Liver (tissue), 3 donors: ENCODE measurements around the gene RAPGEF4.

ENCODE experiments used
- EGR1 ChIP-seq, 2 donors: IDR thresholded peaks; 2 replicates each; pipeline ENCODE4 v1.6.1; 2016 to 2018; ENCODE audit warnings: antibody characterized with exemption in 2 of 2, low read depth in 2 of 2
- JUND ChIP-seq, 2 donors: IDR thresholded peaks; 2 replicates each; pipeline ENCODE4 v1.6.1; 2016; ENCODE audit warnings: antibody characterized with exemption in 2 of 2
- NR2F2 ChIP-seq: IDR thresholded peaks from 2 replicates; pipeline ENCODE4 v1.6.1; 2016; ENCODE audit warnings: antibody characterized with exemption
- RXRA ChIP-seq, 2 donors: IDR thresholded peaks; 2 replicates each; pipeline ENCODE4 v1.6.1; 2017 to 2018; ENCODE audit warnings: antibody characterized with exemption in 2 of 2, mild to moderate bottlenecking in 1 of 2
- TF ChIP-seq, protein P1 (sequence below): fragments of 150-350 bp; IDR thresholded peaks from 2 replicates; pipeline ENCODE4 v1.5.1; 2017; ENCODE audit warnings: improper control_type of control experiment, low read depth, low read length; ENCODE audit not compliant: missing input control
- TF ChIP-seq, protein P2 (sequence below): IDR thresholded peaks from 2 replicates; pipeline ENCODE4 v1.6.1; 2016; ENCODE audit warnings: antibody characterized with exemption, mild to moderate bottlenecking
- donor health status: healthy.
- donor health status: healthy.

DNA sequence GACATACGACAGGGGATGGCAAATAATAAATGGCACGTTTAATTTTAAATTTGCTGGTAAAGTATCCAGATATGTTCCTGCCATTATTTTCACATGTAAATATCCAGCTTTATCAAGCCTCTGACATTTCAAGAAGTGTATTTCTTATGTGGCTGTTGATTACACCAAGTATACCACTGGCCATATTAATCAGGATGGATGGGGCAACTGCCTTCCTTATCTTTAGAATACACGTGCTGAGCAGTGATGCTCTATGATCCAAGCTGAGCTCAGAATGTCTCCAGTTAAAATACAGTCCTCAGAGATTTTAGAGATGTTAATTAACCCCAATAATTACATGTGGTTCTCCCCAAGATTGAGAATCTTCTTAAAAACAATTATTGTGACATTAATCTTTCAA, 38.3 kb upstream of the RAPGEF4 start:
- TF ChIP-seq JUND (IDR thresholded peaks at IDR 0.05) (no peak), EGR1 (IDR thresholded peaks at IDR 0.05; ENCODE audit: low read depth in 2 of 2) (no peak), NR2F2 (no peak), RXRA (IDR thresholded peaks at IDR 0.05) (no peak)
- TF ChIP-seq, protein P1, sequence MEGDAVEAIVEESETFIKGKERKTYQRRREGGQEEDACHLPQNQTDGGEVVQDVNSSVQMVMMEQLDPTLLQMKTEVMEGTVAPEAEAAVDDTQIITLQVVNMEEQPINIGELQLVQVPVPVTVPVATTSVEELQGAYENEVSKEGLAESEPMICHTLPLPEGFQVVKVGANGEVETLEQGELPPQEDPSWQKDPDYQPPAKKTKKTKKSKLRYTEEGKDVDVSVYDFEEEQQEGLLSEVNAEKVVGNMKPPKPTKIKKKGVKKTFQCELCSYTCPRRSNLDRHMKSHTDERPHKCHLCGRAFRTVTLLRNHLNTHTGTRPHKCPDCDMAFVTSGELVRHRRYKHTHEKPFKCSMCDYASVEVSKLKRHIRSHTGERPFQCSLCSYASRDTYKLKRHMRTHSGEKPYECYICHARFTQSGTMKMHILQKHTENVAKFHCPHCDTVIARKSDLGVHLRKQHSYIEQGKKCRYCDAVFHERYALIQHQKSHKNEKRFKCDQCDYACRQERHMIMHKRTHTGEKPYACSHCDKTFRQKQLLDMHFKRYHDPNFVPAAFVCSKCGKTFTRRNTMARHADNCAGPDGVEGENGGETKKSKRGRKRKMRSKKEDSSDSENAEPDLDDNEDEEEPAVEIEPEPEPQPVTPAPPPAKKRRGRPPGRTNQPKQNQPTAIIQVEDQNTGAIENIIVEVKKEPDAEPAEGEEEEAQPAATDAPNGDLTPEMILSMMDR, result no peak
- TF ChIP-seq, protein P2, sequence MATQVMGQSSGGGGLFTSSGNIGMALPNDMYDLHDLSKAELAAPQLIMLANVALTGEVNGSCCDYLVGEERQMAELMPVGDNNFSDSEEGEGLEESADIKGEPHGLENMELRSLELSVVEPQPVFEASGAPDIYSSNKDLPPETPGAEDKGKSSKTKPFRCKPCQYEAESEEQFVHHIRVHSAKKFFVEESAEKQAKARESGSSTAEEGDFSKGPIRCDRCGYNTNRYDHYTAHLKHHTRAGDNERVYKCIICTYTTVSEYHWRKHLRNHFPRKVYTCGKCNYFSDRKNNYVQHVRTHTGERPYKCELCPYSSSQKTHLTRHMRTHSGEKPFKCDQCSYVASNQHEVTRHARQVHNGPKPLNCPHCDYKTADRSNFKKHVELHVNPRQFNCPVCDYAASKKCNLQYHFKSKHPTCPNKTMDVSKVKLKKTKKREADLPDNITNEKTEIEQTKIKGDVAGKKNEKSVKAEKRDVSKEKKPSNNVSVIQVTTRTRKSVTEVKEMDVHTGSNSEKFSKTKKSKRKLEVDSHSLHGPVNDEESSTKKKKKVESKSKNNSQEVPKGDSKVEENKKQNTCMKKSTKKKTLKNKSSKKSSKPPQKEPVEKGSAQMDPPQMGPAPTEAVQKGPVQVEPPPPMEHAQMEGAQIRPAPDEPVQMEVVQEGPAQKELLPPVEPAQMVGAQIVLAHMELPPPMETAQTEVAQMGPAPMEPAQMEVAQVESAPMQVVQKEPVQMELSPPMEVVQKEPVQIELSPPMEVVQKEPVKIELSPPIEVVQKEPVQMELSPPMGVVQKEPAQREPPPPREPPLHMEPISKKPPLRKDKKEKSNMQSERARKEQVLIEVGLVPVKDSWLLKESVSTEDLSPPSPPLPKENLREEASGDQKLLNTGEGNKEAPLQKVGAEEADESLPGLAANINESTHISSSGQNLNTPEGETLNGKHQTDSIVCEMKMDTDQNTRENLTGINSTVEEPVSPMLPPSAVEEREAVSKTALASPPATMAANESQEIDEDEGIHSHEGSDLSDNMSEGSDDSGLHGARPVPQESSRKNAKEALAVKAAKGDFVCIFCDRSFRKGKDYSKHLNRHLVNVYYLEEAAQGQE, result no peak
